GM04504 (cell line): ENCODE measurements around the gene ZNF385D.

ENCODE experiments used
- DNase-seq: peaks from one replicate; pipeline ENCODE4 v3.0.0-alpha.2; 2012; ENCODE audit warnings: low read depth

The ZNF385D gene

GRCh38 chr3:21750080-21750696 lies 822 bp downstream of the ZNF385D start:
- no peak for DNase-seq

GRCh38 chr3:21747966-21748555 lies 2.9 kb downstream of the ZNF385D start:
- DNase-seq: no peak

GRCh38 chr3:21747376-21747775 lies 3.6 kb downstream of the ZNF385D start:
- no peak for DNase-seq

GRCh38 chr3:21745966-21746365 lies 5.0 kb downstream of the ZNF385D start:
- DNase-seq: no peak

GRCh38 chr3:21744793-21745192 lies 6.2 kb downstream of the ZNF385D start:
- no peak for DNase-seq

- DNase-seq: no peak
Measured at GRCh38 chr3:21738935-21739702, 11.9 kb downstream of the ZNF385D start.

GRCh38 chr3:21738283-21738682 lies 12.7 kb downstream of the ZNF385D start:
- DNase-seq: no peak

GRCh38 chr3:21734746-21735145 lies 16.3 kb downstream of the ZNF385D start:
- no peak for DNase-seq

- peak; percentile 45 for DNase-seq
Measured at GRCh38 chr3:21729888-21730459, 21.0 kb downstream of the ZNF385D start.

GRCh38 chr3:21729331-21729730 lies 21.7 kb downstream of the ZNF385D start:
- no peak for DNase-seq

GRCh38 chr3:21722768-21723167 lies 28.2 kb downstream of the ZNF385D start:
- DNase-seq: no peak

GRCh38 chr3:21722301-21722700 lies 28.7 kb downstream of the ZNF385D start:
- DNase-seq: no peak

GRCh38 chr3:21718943-21719591 lies 31.9 kb downstream of the ZNF385D start:
- DNase-seq: no peak

GRCh38 chr3:21718161-21718765 lies 32.7 kb downstream of the ZNF385D start:
- DNase-seq: peak; percentile 92

GRCh38 chr3:21715662-21716061 lies 35.3 kb downstream of the ZNF385D start:
- no peak for DNase-seq

GRCh38 chr3:21705769-21706168 lies 45.2 kb downstream of the ZNF385D start:
- DNase-seq: peak; percentile 80

GRCh38 chr3:21704796-21705195 lies 46.2 kb downstream of the ZNF385D start:
- DNase-seq: no peak

GRCh38 chr3:21703291-21703690 lies 47.7 kb downstream of the ZNF385D start:
- no peak for DNase-seq

GRCh38 chr3:21697707-21698106 lies 53.3 kb downstream of the ZNF385D start:
- no peak for DNase-seq

GRCh38 chr3:21694506-21694905 lies 56.5 kb downstream of the ZNF385D start:
- DNase-seq: no peak

GRCh38 chr3:21691036-21691435 lies 60.0 kb downstream of the ZNF385D start:
- no peak for DNase-seq

GRCh38 chr3:21682206-21682605 lies 68.8 kb downstream of the ZNF385D start:
- no peak for DNase-seq
